GM19240 (cell line): ENCODE measurements around the gene LCE5A.
"Not testable (repeated sequence)": the region's sequence is repeated elsewhere in the genome, so short reads cannot be mapped to it uniquely, and the experiment has no call there.

ENCODE experiments used
- DNase-seq: peaks from one replicate; pipeline ENCODE4 v3.0.0; 2011; ENCODE audit warnings: low spot score; ENCODE audit not compliant: insufficient read length

Gene LCE5A

GRCh38 chr1:152516082-152516481 lies 5.5 kb downstream of the LCE5A start:
- DNase-seq: no peak

- DNase-seq: no peak
These were observed 6.7 kb downstream of the LCE5A start for GRCh38 chr1:152517237-152517811.

DNA sequence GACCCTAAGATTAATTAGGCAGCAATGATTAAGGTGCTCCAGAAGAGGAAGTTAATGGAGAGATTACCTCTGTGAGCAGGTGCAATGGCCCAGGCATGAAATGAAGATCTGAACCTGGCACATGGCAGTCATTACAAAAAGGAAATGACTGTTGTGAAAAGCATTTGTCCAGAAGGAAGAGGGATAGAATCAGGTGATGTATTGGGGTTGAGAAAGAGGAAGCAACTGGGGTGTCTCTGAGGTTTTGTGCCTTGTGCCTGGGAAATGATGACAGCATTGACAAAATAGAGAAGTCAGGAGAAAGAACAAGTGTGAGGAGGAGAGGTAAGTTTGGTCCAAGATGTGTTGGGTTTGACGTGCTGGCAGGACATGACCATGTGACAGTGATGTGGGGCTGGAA lies 9.2 kb downstream of the LCE5A start:
- DNase-seq: no peak

DNA sequence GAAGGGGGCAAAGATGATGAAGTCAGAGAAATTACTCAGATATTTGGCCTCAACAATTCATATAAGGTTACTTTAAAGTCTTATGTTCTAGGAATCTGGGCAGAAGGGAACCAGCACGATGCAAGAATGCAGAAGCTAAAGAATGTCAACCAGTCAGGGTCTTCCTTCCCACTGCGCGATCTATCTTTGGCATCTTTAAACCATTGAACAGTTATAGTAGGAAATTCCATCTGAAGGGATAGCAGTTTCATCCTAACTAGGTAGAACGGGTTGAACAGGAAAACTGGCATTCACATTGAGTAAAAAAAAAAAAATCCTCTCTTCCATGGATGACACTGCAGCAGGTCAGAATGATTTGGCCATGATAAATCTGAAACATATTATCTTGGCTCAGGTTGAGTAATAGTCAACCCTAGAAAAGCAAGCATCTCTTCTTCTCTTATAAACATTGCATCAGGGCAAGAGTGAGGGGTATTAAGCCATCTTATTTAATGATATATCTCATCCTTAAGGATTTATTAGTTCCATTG lies 10.0 kb downstream of the LCE5A start:
- no peak for DNase-seq

DNA sequence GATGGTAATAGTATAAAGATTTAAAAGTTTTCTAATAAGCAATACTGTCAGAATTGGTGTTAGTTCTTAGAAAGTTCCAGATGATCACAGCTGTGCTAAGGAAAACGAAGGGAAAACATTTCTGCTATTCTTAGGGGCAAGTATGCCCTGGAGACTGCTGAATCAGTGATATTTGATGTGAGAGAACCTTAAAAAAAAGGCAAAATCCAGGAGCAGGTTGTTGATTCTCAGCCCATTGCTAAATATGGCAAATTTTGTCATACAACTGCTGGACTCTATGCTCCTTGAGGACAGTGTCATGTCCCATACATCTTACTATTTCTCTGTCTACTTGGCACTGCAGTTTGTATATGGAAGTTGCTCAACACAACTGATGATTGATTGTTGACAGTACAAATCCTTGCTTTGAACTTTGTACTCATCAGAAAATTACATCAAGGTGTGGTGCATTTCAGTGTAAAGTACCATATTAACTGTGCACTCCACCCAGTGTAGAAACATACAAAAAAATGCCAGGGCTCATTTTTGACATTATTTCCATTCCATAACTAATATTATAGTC lies 14.6 kb downstream of the LCE5A start:
- no peak for DNase-seq

DNA sequence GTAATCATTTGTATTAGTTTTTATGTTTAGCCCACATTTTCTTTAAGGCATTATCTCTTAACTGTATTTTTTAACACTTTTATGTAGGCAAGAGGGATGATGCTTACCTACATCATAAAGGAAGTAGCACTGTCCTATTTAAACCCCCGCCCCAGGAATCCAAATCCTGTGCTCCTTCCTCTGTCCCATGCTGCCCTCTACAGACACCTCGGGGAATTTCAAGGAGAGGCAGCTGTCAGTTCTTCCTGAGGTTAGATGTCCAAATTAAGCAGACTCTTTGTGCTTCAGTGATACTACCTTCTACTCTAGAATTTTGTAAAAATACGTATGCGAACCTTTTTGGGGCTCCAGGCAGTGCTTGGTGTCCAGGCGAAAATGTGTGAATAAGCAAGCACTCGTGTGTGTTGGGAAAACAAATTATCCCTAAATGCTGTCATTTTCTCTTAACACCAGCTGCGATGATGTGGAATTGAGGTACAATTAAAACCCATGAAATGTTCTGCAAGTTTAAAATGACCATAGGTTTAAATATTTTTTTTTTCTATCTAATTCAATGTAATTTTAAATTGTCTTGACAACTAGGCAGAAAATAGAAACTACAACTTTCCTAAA lies 22.8 kb downstream of the LCE5A start:
- no peak for DNase-seq

GRCh38 chr1:152535774-152536173 lies 25.2 kb downstream of the LCE5A start:
- no peak for DNase-seq

- no peak for DNase-seq
These were observed 26.9 kb downstream of the LCE5A start for GRCh38 chr1:152537496-152537895.

DNA sequence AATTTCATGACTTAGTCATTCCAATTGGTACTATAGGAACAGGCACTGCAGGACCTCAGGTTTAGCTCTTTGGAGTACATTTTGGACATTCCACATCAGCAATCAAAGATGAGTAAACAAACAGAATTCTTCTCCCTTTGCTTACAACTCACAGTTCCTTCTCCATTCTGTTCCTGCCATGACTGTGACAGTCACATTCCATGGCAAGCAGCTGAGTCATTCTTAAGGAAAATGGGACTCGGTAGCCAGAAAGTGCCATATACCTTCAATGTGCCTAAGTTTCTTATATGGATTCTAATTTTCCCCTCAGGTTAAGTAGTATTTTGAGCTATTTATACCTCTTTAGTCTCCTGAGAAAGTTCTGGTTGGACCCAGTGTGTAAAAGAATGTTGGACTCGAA lies 29.3 kb downstream of the LCE5A start:
- no peak for DNase-seq

DNA sequence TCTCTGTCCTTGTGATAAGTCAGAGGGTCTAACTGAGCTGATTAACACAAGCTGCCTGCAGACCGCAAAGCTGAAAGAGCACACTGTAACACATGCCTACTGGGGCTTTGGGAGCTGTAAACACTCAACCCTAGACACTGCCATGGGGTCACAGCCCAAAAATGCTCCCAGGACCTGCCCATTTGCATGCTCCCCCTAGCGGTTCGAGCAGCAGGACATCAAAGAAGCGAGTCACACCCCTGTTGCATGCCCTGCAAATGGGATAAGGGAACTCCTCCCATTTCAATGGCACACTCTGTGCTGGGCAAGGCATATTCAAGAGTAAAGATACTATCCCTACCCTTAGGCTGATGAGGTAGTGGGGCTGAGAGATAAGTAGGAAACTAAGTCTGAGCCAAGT lies 33.2 kb downstream of the LCE5A start:
- DNase-seq: no peak

DNA sequence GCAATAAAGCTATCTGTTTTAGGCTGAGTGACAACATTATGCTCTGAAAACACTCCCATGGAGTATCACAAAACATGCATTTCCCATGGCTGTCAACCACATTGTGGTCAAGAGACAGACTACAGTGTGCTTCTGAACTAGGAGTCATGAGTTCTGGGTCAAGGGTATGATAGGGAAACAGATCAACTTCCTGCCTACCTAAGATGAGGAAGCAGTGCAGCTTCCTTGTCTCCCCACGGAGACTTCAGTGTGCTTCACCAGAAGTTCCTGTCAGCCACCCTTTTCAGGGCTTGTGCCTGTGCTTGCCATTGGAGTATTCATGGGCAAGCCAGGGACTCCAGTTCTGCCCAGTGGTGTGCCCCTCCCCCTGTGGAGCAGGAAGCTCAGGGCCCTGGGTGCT lies 36.1 kb downstream of the LCE5A start:
- no peak for DNase-seq

DNA sequence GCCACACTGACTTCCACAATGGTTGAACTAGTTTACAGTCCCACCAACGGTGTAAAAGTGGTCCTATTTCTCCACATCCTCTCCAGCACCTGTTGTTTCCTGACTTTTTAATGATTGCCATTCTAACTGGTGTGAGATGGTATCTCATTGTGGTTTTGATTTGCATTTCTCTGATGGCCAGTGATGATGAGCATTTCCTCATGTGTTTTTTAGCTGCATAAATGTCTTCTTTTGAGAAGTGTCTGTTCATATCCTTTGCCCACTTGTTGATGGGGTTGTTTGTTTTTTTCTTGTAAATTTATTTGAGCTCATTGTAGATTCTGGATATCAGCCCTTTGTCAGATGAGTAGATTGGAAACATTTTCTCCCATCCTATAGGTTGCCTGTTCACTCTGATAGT lies 37.8 kb downstream of the LCE5A start:
- not testable (repeated sequence) for DNase-seq
